Fibroblast of skin of left biceps (primary cell): ENCODE measurements around the gene NUMBL.

Source experiments
- DNase-seq, 2 experiments: peaks; one replicate each; pipeline ENCODE4 v3.0.0-alpha.2; 2013; ENCODE audit warnings: low read depth in 2 of 2

NUMBL gene

DNA sequence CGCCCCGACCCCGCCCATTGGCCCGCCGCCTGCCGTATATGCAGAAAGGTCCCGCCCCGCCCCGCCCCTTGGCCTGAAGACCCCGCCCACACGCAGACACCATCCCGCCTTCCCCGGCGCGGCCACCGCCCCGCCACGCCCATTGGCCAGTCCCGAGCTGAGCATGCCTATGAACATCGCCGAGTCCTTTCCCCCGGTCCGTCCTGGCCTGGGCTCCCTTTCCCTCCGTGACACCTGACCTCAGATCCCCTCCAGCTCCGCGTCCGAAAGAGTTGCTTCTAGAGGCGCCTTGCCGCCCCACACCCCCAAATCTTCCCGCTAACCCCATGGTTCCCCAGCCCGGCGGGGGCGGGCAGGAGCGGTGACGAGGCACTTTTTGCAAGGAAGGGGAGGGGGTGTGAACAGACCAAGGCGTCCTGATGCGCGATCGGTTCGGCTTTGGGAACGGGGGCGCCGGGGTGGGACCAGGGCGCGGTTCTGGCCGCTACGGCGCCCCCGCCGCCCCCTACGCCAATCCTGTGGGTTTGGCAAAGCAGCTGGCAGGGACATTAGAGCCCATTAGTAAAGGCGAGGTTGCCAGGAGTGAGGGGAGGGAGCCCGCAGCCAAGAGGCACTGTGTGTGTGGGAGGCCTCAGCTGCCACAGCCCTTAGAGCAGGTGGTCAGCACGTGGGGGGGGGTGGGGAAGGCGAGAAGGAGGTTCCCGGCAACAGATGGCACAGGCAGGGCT lies 406 bp upstream of the NUMBL start:
- DNase-seq: peak; percentile 37 to 75

DNA sequence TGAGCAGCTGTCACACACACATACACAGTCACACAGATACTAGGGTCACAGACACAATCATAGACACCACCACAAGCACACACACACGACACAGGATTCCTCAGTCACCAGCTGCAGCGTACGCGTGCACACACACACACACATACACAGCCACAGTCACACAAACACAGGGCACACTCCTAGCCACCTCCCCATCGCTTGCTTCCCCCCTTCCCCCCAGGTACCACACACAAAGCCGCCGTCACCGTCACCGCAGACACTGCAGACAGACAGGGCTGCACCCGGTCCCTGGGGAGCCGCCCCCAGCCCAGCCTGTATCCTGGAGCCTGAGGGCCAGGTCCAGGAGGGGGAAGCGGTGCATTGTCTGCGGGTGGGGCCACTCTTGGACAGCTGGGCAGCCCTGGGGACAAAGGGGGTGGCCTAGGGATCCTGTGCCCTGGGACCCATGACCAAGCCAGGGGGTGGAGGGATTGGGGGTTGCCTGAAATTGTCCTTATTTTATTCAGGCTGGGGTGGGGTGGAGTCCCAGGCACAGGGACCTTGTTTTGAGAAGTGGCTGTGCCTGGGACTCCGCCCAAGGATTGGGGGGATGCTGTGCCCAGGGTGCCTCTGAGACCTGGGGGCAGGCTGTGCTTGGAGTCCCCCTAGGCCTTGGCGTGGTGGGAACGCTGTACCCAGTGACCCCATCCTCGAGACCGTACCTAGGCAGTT lies 957 bp downstream of the NUMBL start:
- DNase-seq: no peak

DNA sequence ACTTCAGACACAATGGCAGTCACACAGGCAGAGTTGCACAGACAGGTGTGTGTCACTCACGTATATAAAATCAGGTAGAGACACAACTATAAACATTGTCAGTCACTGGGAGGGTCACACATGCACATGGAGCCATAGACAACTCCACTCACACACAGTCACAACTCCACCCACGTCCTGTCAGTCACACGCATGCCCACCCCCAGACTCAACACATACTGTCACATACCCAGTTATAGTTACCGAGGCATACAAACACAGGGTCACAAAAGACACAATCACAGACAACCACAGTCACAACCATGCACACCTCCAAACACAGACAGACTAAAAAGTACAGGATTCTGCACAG lies 1.5 kb downstream of the NUMBL start:
- no peak for DNase-seq

- no peak for DNase-seq
Observed at GRCh38 chr19:40688309-40688708, 2.1 kb downstream of the NUMBL start.

DNA sequence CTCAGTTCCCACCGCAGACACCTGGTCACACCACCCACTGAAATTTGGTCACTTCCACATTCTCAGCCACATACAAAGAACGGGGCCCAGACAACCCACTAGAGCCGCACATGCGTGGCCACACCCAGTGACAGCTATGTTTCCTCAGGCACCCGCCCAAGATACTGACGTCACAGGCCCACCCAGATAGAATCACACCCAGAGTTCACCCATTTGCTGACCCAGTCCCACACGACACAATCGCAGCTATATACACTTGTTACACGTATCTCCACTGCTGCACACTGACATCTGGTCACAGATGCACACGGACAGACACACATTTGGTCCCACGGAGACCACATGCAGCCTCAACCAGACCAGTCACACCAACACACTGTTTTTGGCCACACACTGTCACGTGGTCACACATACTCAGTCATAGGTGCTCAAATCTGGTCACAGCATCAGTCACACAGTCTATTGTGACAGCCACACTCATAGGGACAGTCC lies 2.9 kb downstream of the NUMBL start:
- no peak for DNase-seq

DNA sequence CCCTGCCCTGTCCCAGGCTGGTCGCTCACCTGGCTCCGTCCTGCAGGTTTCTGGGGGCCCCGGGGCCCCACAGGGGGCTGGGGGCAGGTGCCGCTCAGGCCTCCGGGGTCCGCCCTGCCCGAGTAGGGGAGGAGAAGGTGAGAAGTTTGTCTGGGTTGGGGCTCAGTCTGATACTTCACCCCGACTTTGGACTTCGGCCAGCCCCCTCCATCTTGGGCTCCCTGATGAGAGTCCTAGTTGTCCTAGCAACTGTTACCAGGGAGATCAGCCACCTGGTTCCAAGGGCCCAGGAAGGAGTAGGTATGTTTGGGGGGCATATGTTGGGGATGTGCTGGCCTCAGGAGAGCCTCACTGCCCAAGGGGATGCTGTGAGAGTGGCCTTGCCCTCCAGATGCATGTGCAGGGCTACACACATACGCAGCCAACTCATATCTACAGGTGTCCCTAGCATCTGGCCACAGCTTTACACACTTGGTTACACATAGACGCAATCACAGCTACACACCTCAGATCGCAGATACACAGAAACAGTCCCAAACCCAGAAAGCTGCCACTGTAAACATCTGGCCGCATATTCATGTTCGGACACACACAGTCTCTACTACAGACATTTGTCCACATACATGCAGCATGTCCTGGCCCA lies 3.4 kb downstream of the NUMBL start:
- DNase-seq: no peak

GRCh38 chr19:40685563-40685962 lies 4.9 kb downstream of the NUMBL start:
- no peak for DNase-seq

GRCh38 chr19:40685016-40685526 lies 5.4 kb downstream of the NUMBL start:
- no peak for DNase-seq

DNA sequence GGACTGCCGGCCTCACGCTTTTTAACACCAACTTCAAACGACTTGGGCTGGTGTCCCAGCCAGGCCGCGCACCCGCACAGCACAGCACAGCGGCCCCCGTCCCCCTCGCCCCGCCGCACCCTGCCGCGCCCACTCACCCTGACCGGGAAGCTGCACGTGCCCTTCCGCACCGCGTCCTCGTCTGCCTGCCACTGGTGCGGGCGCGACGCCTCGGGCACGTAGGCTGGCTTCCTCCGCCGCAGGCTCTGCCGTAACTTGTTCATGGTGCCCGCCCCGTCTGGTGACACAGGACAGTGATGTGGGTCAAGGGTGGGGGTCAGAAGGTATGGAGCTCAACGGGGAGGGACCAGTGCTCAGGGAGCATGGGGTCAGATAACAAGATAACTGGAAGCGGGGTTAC lies 6.2 kb downstream of the NUMBL start:
- DNase-seq: no peak

- no peak for DNase-seq
Observed at GRCh38 chr19:40683437-40683836, 7.0 kb downstream of the NUMBL start.

- no peak for DNase-seq
Observed at GRCh38 chr19:40682431-40682964, 8.0 kb downstream of the NUMBL start.

DNA sequence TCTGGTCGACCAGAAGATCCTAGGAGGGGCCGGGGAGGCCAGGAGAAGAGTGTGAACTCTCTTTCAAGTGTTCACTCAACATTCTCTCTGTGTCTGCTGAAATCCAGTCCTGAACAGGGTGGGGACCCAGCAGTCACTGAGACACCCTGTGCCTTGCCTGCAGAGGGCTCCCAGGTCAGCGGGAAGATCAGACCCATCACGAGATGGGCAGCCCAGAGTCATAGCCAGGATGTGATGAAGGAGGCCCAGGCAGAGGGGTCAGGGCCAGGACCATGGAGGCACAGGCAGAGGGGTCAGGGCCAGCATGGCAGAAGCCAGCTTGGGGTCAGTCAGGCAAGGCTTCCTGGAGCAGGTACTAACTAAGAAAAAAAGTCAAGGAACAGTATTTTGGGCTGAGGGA lies 9.4 kb downstream of the NUMBL start:
- DNase-seq: no peak

GRCh38 chr19:40677156-40677555 lies 13.3 kb downstream of the NUMBL start:
- DNase-seq: no peak

GRCh38 chr19:40674291-40674690 lies 16.2 kb downstream of the NUMBL start:
- no peak for DNase-seq

DNA sequence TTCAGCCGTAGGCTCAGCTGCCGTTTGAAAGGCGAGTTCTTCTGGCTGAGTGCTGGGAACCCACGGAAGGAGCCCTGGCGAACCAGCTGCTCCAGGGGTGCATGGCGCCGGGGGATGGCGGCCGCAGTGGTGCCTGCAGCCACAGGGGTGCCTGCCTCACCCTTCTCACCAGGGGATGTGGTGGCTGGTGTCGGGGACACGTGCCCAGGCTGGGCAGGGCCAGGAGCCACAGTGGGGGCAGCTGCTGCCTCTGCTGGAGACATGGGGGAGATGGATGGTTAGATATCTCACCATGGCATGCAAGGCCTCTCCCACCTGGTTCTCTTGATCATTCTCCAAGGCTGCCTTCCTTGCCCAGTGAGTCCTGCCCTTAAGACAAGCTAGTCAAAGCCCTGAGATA lies 17.1 kb downstream of the NUMBL start:
- no peak for DNase-seq

- no peak for DNase-seq
Observed at GRCh38 chr19:40672573-40673299, 17.7 kb downstream of the NUMBL start.

- DNase-seq: no peak
Observed at GRCh38 chr19:40672038-40672437, 18.4 kb downstream of the NUMBL start.

DNA sequence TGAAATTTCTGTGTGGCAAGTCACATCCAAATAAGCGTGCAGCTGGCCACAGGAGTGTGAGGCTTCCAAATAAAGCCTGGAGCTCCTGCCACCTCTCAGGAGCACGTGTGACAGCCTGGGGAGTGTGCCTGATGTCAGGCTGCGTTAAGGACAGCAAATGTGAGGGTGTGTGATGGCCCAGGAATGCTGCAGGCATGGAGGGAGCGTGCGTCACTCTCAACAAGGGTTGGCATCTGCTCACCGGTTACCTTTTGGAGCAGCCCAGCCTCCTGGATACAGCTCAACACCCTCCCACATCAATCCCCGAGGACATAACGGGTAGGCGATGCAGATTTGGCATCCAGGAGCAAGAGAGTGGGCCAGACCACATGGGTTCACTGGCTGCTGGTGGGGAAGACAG lies 19.0 kb downstream of the NUMBL start:
- DNase-seq: no peak

DNA sequence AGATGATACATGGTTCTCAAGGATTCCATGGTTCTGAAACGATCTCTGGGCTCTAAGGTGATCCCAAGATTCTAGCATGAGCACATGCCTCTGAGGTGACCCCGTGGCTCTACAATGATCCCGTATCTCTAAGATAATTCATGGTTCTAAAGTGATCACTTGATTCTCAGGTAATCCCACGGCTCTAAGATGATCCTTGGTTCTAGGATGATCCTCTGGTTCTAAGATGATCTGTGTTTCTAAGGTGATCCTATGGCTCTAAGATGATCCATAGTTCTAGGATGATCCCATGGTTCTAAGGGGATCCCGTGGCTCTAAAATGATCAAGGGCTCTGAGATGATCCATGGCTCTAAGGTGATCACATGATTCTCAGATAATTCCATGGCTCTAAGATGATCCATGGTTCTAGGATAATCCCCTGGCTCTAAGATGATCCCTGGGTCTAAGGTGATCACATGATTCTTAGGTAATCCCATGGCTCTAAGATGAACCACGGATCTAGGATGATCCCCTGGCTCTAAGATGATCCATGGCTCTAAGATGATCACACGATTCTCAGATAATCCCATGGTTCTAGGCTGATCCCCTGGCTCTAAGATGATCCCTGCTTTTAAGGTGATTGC lies 21.3 kb downstream of the NUMBL start:
- no peak for DNase-seq

DNA sequence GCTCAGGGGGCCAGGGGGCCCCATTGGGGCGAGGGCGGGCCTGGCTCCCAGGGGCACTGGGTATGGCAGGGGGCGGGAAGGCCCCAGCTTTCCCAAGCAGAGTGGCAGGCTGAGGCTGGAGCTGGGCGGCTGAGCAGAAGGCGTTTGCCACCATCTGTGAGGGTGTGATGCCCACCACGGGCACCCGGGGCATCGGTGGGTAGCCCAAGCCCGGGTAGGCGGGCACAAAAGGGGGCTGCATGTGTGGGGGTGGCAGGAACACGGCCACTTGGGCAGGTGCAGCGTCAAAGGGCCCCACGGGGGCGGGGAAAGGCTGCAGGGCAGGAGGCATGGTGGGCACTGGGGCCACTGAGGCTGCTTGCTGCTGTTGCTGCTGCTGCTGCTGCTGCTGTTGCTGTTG lies 22.8 kb downstream of the NUMBL start:
- no peak for DNase-seq

DNA sequence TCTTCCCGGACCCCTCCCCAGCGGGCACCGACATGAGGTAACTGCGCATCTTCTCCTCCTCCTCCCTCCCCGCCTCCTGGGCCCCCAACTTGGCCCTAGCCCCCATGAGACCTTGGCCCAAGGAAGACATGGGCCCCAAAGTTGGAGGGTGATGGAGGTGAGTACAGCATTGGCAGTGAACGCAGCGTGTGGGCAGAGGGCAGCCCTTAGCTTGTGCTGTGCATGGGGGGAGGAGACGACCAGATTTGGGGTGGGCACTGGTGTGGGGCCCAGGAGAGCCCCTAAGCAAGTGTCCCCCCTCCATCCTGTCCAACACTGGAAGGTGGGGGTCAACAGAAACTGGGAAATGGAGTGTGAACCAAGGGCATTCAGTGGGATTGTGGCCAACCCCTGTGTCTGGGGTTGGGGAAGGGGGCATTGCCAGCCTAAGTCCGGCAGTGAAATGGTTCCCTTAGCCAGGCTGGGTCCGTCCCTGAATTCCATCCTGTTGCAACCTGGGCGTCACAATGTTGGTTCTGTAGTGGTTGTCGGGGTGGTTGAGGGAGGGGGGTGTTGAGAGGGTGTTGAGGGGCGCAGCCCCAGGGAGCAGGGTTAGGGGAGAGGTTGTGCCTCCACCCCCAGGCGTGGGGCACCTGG lies 23.5 kb downstream of the NUMBL start:
- no peak for DNase-seq
